ENCODE data around the gene HABP2. TPM values are rescaled to one million over a fixed set of nuclear protein-coding genes. Genes with fewer than 3 reads are reported as not detected.
A peak's percentile ranks its signal among the peaks of the same experiment; 100 is the strongest.

The HABP2 gene
- total and polyA plus RNA-seq, 11 donors = 0.23 to 0.30 TPM; not detected in 9

DNA sequence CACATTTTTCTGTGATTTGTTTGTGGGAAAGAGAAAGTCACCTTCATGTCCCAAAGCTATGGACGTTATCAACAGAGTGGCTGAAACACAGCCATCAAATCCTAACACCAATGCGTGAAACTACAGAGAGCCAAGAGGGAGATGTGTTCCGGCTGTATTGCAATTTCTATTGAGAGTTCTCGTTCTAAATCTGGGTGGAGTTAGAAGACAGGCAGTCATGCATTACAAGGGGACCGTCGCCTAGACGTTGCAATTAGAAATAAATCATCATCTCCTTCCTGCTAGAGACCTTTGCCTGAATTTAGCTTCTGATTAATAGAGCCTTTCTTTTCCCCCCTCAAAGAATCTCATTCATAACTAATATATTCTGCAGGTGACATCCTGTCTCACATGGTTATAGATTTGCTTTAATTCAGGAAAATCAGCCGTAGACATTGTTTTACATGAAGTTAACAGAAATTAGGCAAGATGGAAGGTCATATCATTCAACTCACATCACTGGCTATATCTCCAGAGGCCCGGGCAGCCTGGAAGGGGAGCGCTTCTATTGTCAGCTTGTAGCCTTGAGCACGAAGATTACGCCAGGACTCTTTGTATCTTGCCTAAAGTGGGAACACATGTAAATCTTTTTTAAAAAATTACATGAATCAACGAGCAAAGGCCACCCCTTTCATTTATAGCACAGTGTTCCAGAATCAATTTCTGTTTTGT lies 52.6 kb downstream of the HABP2 start:
- ATAC-seq = peak; percentile 12 to 43 (median 28)
- TF ChIP-seq POLR2A (IDR thresholded peaks at IDR 0.05) = no peak
- TF ChIP-seq, protein P1, sequence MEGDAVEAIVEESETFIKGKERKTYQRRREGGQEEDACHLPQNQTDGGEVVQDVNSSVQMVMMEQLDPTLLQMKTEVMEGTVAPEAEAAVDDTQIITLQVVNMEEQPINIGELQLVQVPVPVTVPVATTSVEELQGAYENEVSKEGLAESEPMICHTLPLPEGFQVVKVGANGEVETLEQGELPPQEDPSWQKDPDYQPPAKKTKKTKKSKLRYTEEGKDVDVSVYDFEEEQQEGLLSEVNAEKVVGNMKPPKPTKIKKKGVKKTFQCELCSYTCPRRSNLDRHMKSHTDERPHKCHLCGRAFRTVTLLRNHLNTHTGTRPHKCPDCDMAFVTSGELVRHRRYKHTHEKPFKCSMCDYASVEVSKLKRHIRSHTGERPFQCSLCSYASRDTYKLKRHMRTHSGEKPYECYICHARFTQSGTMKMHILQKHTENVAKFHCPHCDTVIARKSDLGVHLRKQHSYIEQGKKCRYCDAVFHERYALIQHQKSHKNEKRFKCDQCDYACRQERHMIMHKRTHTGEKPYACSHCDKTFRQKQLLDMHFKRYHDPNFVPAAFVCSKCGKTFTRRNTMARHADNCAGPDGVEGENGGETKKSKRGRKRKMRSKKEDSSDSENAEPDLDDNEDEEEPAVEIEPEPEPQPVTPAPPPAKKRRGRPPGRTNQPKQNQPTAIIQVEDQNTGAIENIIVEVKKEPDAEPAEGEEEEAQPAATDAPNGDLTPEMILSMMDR (IDR thresholded peaks at IDR 0.05) = no peak
- peak overlapping the region in 9 of 12 donors; percentile 7 to 79 (median 68) for H3K27ac ChIP-seq
- WGBS, 4 donors = 36 to 53% (median 43%) methylated on average over 13 of the region's 13 CpGs
- no peaks in the 10 kb centered on the region for H3K27me3 ChIP-seq
- no peak overlapping the region for H3K4me3 ChIP-seq
- intact Hi-C loops (cut with DNase I) = no loop called here
- peaks cover 0 to 94% (median 32%) of the 10 kb centered on the region in 9 donors for H3K36me3 ChIP-seq
- no peaks in the 10 kb centered on the region for H3K9me3 ChIP-seq
- peaks cover 0 to 43% (median 13%) of the 10 kb centered on the region in 12 donors for H3K4me1 ChIP-seq
- no peak for DNase-seq

DNA sequence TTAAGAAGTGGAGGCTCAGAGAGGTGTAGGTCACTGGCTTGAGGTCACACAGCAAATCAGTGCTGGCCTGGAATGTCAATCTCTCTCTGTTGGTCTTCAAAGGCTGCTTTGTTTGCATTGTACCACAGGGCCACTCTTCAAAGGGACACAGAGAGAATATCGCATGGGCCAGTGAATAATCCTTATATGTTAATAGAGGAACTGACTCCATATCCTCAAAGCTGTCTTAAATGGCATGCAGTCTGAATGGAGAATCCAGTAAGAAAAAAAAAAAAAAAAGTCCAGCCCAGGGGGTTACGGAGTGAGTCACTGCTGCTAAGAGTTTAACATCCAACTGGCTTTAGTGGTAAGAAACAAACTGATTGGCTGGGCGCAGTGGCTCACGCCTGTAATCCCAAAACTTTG lies 56.9 kb downstream of the HABP2 start:
- Histone ChIP-seq H3K36me3 (peaks cover 0 to 96% (median 19%) of the 10 kb centered on the region in 9 donors), H3K4me1 (peaks cover 0 to 65% (median 26%) of the 10 kb centered on the region in 12 donors), H3K4me3 (no peak overlapping the region), H3K27ac (peak overlapping the region in 1 of 12 donors; percentile 54), H3K27me3 (no peaks in the 10 kb centered on the region), H3K9me3 (no peaks in the 10 kb centered on the region)
- 64 to 77% (median 71%) methylated on average over 4 of the region's 4 CpGs for WGBS, 4 donors
- TF ChIP-seq POLR2A (IDR thresholded peaks at IDR 0.05) = no peak
- TF ChIP-seq, protein P1 (IDR thresholded peaks at IDR 0.05) = no peak
- no peak for DNase-seq
- no peak for ATAC-seq
- intact Hi-C loops (cut with DNase I) = no loop called here

DNA sequence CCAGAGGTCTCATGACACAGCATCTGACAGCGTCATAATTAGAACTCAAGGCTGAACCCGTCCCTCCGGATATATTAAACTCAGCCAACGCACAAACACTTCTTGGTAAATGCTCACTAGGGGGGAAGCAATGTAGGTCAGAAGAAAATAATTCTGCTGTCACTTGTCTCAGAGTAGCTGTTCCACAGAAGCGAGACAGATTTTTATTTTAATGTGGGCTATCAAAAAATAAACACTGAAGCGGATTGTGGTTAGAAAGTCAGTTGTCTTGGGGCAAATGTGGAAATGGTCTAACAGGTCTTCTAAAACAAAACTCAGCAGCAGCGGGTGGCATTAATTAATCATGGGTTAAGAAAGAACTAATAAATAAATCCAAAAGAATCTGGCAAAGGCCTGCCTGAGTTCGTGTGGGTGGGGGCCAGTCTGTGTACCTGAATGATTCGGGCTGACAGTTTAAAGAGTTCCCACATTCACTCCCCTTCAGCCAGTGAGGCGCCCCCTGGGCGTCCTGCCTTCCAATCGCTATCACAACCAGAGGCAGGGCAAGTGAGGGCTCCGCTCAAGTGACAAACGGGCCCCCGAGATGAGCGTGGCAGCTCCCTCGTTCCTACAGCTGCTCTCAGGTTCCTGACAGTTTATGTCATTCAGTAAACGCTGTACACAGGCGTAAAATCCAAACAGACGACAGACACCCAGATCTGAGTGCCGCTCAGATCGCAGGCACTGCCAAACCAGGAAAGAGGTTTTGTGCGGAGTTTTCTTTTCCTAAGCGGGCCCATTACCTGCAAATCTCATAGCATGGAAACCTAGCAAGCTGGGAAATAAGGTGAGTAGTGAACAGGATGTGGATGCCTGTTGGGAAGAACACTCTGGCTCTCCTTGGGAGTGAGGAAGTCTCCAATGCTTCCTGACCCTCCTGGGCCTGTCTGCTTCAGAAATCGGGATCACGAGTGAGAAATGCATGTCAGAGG lies 58.1 kb downstream of the HABP2 start:
- Histone ChIP-seq H3K4me1 (peaks cover 0 to 61% (median 25%) of the 10 kb centered on the region in 12 donors), H3K9me3 (no peaks in the 10 kb centered on the region), H3K36me3 (peaks cover 0 to 95% (median 14%) of the 10 kb centered on the region in 9 donors), H3K4me3 (no peak overlapping the region), H3K27me3 (peaks cover 0 to 9% (median 0%) of the 10 kb centered on the region in 9 donors), H3K27ac (peak overlapping the region in 8 of 12 donors; percentile 10 to 60 (median 44))
- ATAC-seq = peak in 2 of 4 donors; percentile 26 to 29
- intact Hi-C loops (cut with DNase I) = no loop called here
- WGBS, 4 donors = 31 to 37% (median 33%) methylated on average over 26 of the region's 26 CpGs
- TF ChIP-seq POLR2A (IDR thresholded peaks at IDR 0.05) = no peak
- DNase-seq = peak in 1 of 5 donors; percentile 43

DNA sequence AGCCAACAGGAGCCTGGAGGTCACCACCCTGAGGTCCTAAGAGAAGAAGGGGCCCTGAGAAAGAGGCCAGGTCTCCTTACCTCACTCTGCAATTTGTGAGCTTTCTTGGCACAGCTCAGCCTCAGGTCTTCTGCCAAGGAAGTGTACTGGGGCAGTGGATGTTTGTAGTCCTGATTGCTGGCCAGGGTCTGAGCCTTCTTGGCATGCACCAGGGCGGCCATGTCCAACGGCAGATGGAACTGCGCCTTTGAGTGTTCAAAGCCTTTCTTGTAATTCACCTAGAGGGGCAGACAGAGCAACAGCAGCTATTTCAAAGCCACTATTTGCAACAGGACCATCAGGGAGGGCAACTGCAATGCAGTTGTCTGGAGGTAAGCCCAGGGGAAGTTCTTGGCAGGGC lies 59.3 kb downstream of the HABP2 start:
- peaks cover 0 to 95% (median 12%) of the 10 kb centered on the region in 9 donors for H3K36me3 ChIP-seq
- 31 to 61% (median 54%) methylated on average over 3 of the region's 3 CpGs for WGBS, 4 donors
- H3K27ac ChIP-seq = peak overlapping the region in 9 of 12 donors; percentile 0 to 60 (median 34)
- H3K4me1 ChIP-seq = peaks cover 0 to 58% (median 24%) of the 10 kb centered on the region in 12 donors
- H3K4me3 ChIP-seq = no peak overlapping the region
- TF ChIP-seq, protein P1 (IDR thresholded peaks at IDR 0.05) = no peak
- TF ChIP-seq POLR2A (IDR thresholded peaks at IDR 0.05) = no peak
- ATAC-seq (peak; percentile 62 to 78 (median 70)), DNase-seq (peak in 2 of 5 donors; percentile 48 to 80)
- intact Hi-C loops (cut with DNase I) = no loop called here
- peaks cover 0 to 13% (median 0%) of the 10 kb centered on the region in 9 donors for H3K27me3 ChIP-seq
- H3K9me3 ChIP-seq = no peaks in the 10 kb centered on the region

All from heart left ventricle (tissue), 16 donors.